GM23338 (cell line): ENCODE results near the gene GGCT. TPM values are rescaled to one million over a fixed set of nuclear protein-coding genes. Genes with fewer than 3 reads are reported as not detected.

Source experiments
- ATAC-seq: fragments of 200-7000 bp; cut with Tn5 transposase; 3 replicates; pipeline ENCODE4 v1.9.1; 2020
- DNase-seq: peaks from one replicate; pipeline ENCODE4 v3.0.0-alpha.2; 2015; ENCODE audit warnings: low spot score
- H2AFZ ChIP-seq: fragments of 200-600 bp; sonication (generic); 2 replicates; pipeline ENCODE4 v1.8.0; 2016; ENCODE audit warnings: antibody characterized with exemption, mild to moderate bottlenecking, moderate library complexity
- H3F3A ChIP-seq: fragments of 200-600 bp; sonication (generic); replicated peaks from 2 replicates; pipeline ENCODE4 v1.8.0; 2017; ENCODE audit warnings: antibody characterized with exemption, mixed run types, low read depth
- H3K27ac ChIP-seq: fragments of 200-600 bp; sonication (generic); 2 replicates; pipeline ENCODE4 v1.6.1; 2016; ENCODE audit warnings: low read depth
- H3K27me3 ChIP-seq: fragments of 200-600 bp; sonication (generic); 2 replicates; pipeline ENCODE4 v1.8.0; 2016; ENCODE audit warnings: mild to moderate bottlenecking, mixed run types, moderate library complexity; ENCODE audit not compliant: insufficient read depth
- H3K36me3 ChIP-seq: fragments of 200-600 bp; sonication (generic); 2 replicates; pipeline ENCODE4 v1.8.0; 2016; ENCODE audit warnings: mild to moderate bottlenecking; ENCODE audit not compliant: insufficient read depth
- H3K4me1 ChIP-seq: fragments of 200-600 bp; sonication (generic); 2 replicates; pipeline ENCODE4 v1.8.0; 2016; ENCODE audit warnings: mild to moderate bottlenecking, moderate library complexity; ENCODE audit not compliant: insufficient read depth
- H3K4me2 ChIP-seq: fragments of 200-600 bp; sonication (generic); 2 replicates; pipeline ENCODE4 v1.7.1; 2017; ENCODE audit warnings: mixed run types
- H3K4me3 ChIP-seq: fragments of 200-600 bp; sonication (generic); 2 replicates; pipeline ENCODE4 v1.6.1; 2016; ENCODE audit warnings: mixed run types
- H3K79me2 ChIP-seq: fragments of 200-600 bp; sonication (generic); replicated peaks from 2 replicates; pipeline ENCODE4 v1.8.0; 2017; ENCODE audit warnings: mild to moderate bottlenecking; ENCODE audit not compliant: insufficient read depth
- H3K9me2 ChIP-seq: fragments of 200-600 bp; sonication (generic); 2 replicates; pipeline ENCODE4 v1.8.0; 2017; ENCODE audit not compliant: insufficient read depth
- H4K20me1 ChIP-seq: fragments of 200-600 bp; sonication (generic); replicated peaks from 2 replicates; pipeline ENCODE4 v1.8.0; 2017; ENCODE audit warnings: mild to moderate bottlenecking; ENCODE audit not compliant: insufficient read depth
- H3K27ac Mint-ChIP-seq: 2 replicates; pipeline ENCODE4 v1.8.0; 2020; ENCODE audit warnings: inconsistent platforms, mild to moderate bottlenecking, moderate library complexity, mixed read lengths
- H3K27me3 Mint-ChIP-seq: 3 replicates; pipeline ENCODE4 v1.8.0; 2022; ENCODE audit warnings: low read depth, mild to moderate bottlenecking, moderate library complexity, mixed read lengths, inconsistent platforms; ENCODE audit not compliant: insufficient read depth, poor library complexity
- H3K36me3 Mint-ChIP-seq: 3 replicates; pipeline ENCODE4 v1.8.0; 2021; ENCODE audit warnings: low read depth, mild to moderate bottlenecking, inconsistent platforms, moderate library complexity, mixed read lengths
- H3K4me1 Mint-ChIP-seq: 3 replicates; pipeline ENCODE4 v1.8.0; 2020; ENCODE audit warnings: mild to moderate bottlenecking, inconsistent platforms, mixed read lengths
- H3K4me3 Mint-ChIP-seq: 3 replicates; pipeline ENCODE4 v1.8.0; 2021; ENCODE audit warnings: moderate library complexity, mild to moderate bottlenecking, inconsistent platforms, mixed read lengths
- H3K9me3 Mint-ChIP-seq: 3 replicates; pipeline ENCODE4 v1.8.0; 2020; ENCODE audit warnings: moderate library complexity, mild to moderate bottlenecking, inconsistent platforms, mixed read lengths
- CREB1 ChIP-seq: fragments of 250-450 bp; sonication (Bioruptor Pico); IDR thresholded peaks from 2 replicates; pipeline ENCODE4 v1.5.0; 2020; ENCODE audit warnings: low read depth, mild to moderate bottlenecking, moderate library complexity
- POLR2AphosphoS5 ChIP-seq: IDR thresholded peaks from 2 replicates; pipeline ENCODE4 v1.6.1; 2016; ENCODE audit warnings: antibody characterized with exemption, low read depth
- ZNF114 ChIP-seq: fragments of 250-450 bp; sonication (Bioruptor Pico); IDR thresholded peaks from 2 replicates; pipeline ENCODE4 v1.5.0; 2020; ENCODE audit warnings: mild to moderate bottlenecking, moderate library complexity
- long read RNA-seq: library from polyadenylated mRNA; unstranded; transcript quantifications from one replicate; pipeline ENCODE4 v2.0.0, GENCODE V29; 2020; ENCODE audit not compliant: unreplicated experiment
- polyA plus RNA-seq: library from polyadenylated mRNA; unstranded; fragments of >200 nt; fragmentation: Nextera tagmentation; extraction: Ambion mirVana; gene quantifications from 2 replicates; pipeline ENCODE4 v1.2.1, GENCODE V29; 2016
- total RNA-seq: library from RNA; depleted of rRNA; stranded (reverse); fragments of >200 nt; shearing (Covaris generic); gene quantifications from 2 replicates; pipeline ENCODE4 v1.2.3, GENCODE V29; 2014; rRNA removed
- TF ChIP-seq, protein P1 (sequence below): fragments of 250-450 bp; sonication (Bioruptor Pico); IDR thresholded peaks from 2 replicates; pipeline ENCODE4 v1.5.0; 2020; ENCODE audit warnings: mild to moderate bottlenecking, moderate library complexity
- TF ChIP-seq, protein P2 (sequence below), 2 experiments: fragments of 200-600 bp in 1 of 2; sonication (generic) in 1 of 2; conservative IDR thresholded peaks; 2 replicates each; pipeline versions ENCODE4 v1.5.1 to v1.6.1; 2016 to 2017; ENCODE audit warnings: antibody characterized with exemption in 2 of 2, low read depth in 2 of 2, mild to moderate bottlenecking in 2 of 2, moderate library complexity in 1 of 2

GGCT gene
- 104 and 113 TPM in 2 replicates for total RNA-seq
- 197 and 229 TPM in 2 replicates for polyA plus RNA-seq
- long read RNA-seq, transcript GGCT-207 (3 exons, 1,012 nt): minor isoform, 42 of 167 reads
- long read RNA-seq, transcript GGCT-202 (4 exons, 1,173 nt): major isoform, 99 of 167 reads
- long read RNA-seq, partial matches to known transcripts: 20 of 167 reads
- long read RNA-seq, other reads (novel, unspliced or antisense): 0 of 167 reads

DNA sequence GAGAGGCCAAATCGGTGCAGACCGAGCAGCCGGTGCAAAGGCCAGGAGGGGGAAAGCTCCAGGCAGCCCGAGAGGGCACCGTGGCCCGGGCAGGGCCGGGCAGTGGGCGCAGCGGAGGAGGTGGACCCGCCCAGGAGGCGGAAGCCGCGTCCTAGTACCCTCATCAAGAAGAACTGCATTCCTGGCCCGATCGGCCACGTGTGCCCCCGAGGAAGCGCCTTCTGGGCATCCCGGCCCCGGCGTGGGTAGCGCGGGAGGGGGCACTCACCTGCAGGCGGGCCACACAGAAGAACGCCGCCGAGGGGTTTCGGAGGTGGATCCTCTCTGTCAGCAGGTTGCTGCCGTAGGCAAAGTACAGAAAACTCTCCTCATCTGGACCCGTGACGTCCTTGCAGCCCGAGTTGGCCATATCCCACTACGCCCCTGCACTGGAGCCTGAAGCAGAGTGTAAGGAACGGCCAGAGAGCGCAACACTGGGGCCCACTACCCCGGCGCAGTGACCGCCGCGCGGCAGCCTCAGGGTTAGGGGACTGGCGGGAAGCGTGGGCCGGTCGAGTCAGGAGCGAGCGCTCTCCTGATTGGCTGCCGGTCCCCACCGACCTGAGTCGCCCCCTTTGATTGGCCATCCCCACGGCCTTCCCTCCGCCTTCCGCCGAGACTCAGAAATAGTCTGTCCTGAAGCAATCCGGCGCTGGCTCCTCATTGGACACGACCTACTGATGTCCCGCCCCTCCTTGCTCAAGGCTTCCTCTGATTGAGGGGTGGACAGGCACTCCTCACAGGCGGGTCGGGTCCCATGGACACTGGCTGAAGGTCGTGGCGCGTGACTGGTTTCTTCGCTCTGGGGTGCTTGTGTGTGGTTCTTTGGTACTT, at the start of gene GGCT:
Gene GGCT (minus strand): TSS at position 529 of the 873 bp plus-strand sequence. CDS start 120 bp downstream, at position 409.
- Mint-ChIP-seq H3K27me3 (peaks cover 15% of the 10 kb centered on the region), H3K4me3 (peak within 1 kb of the TSS; percentile 92), H3K36me3 (peaks cover 48% of the 10 kb centered on the region), H3K9me3 (peaks cover 28% of the 10 kb centered on the region), H3K4me1 (peaks cover 27% of the 10 kb centered on the region), H3K27ac (peak within 1 kb of the TSS; percentile 76)
- Histone ChIP-seq H3K27me3 (no peaks in the 10 kb centered on the region), H3K4me2 (peak within 1 kb of the TSS; percentile 100), H4K20me1 (peaks cover 19% of the 10 kb centered on the region), H3K4me1 (peaks cover 17% of the 10 kb centered on the region), H3K27ac (no peak within 1 kb of the TSS), H3F3A (no peaks in the 10 kb centered on the region), H2AFZ (peak within 1 kb of the TSS; percentile 92; the same call in 1 of the 2 replicates), H3K79me2 (peaks cover 49% of the 10 kb centered on the region), H3K9me2 (0 out of 2 replicates have a peak, but pooled peaks cover 6% of the 10 kb centered on the region), H3K36me3 (0 out of 2 replicates have a peak, but pooled peaks cover 4% of the 10 kb centered on the region), H3K4me3 (peak within 1 kb of the TSS; percentile 97)
- DNase-seq: peak; percentile 100
- peak; percentile 96 for ATAC-seq
- TF ChIP-seq, protein P1, sequence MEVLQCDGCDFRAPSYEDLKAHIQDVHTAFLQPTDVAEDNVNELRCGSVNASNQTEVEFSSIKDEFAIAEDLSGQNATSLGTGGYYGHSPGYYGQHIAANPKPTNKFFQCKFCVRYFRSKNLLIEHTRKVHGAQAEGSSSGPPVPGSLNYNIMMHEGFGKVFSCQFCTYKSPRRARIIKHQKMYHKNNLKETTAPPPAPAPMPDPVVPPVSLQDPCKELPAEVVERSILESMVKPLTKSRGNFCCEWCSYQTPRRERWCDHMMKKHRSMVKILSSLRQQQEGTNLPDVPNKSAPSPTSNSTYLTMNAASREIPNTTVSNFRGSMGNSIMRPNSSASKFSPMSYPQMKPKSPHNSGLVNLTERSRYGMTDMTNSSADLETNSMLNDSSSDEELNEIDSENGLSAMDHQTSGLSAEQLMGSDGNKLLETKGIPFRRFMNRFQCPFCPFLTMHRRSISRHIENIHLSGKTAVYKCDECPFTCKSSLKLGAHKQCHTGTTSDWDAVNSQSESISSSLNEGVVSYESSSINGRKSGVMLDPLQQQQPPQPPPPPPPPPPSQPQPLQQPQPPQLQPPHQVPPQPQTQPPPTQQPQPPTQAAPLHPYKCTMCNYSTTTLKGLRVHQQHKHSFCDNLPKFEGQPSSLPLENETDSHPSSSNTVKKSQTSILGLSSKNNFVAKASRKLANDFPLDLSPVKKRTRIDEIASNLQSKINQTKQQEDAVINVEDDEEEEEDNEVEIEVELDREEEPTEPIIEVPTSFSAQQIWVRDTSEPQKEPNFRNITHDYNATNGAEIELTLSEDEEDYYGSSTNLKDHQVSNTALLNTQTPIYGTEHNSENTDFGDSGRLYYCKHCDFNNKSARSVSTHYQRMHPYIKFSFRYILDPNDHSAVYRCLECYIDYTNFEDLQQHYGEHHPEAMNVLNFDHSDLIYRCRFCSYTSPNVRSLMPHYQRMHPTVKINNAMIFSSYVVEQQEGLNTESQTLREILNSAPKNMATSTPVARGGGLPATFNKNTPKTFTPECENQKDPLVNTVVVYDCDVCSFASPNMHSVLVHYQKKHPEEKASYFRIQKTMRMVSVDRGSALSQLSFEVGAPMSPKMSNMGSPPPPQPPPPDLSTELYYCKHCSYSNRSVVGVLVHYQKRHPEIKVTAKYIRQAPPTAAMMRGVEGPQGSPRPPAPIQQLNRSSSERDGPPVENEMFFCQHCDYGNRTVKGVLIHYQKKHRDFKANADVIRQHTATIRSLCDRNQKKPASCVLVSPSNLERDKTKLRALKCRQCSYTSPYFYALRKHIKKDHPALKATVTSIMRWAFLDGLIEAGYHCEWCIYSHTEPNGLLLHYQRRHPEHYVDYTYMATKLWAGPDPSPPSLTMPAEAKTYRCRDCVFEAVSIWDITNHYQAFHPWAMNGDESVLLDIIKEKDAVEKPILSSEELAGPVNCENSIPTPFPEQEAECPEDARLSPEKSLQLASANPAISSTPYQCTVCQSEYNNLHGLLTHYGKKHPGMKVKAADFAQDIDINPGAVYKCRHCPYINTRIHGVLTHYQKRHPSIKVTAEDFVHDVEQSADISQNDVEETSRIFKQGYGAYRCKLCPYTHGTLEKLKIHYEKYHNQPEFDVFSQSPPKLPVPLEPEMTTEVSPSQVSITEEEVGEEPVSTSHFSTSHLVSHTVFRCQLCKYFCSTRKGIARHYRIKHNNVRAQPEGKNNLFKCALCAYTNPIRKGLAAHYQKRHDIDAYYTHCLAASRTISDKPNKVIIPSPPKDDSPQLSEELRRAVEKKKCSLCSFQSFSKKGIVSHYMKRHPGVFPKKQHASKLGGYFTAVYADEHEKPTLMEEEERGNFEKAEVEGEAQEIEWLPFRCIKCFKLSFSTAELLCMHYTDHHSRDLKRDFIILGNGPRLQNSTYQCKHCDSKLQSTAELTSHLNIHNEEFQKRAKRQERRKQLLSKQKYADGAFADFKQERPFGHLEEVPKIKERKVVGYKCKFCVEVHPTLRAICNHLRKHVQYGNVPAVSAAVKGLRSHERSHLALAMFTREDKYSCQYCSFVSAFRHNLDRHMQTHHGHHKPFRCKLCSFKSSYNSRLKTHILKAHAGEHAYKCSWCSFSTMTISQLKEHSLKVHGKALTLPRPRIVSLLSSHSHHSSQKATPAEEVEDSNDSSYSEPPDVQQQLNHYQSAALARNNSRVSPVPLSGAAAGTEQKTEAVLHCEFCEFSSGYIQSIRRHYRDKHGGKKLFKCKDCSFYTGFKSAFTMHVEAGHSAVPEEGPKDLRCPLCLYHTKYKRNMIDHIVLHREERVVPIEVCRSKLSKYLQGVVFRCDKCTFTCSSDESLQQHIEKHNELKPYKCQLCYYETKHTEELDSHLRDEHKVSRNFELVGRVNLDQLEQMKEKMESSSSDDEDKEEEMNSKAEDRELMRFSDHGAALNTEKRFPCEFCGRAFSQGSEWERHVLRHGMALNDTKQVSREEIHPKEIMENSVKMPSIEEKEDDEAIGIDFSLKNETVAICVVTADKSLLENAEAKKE (CRISPR knock-in tag): no peak
- TF ChIP-seq, protein P2, sequence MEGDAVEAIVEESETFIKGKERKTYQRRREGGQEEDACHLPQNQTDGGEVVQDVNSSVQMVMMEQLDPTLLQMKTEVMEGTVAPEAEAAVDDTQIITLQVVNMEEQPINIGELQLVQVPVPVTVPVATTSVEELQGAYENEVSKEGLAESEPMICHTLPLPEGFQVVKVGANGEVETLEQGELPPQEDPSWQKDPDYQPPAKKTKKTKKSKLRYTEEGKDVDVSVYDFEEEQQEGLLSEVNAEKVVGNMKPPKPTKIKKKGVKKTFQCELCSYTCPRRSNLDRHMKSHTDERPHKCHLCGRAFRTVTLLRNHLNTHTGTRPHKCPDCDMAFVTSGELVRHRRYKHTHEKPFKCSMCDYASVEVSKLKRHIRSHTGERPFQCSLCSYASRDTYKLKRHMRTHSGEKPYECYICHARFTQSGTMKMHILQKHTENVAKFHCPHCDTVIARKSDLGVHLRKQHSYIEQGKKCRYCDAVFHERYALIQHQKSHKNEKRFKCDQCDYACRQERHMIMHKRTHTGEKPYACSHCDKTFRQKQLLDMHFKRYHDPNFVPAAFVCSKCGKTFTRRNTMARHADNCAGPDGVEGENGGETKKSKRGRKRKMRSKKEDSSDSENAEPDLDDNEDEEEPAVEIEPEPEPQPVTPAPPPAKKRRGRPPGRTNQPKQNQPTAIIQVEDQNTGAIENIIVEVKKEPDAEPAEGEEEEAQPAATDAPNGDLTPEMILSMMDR (conservative IDR thresholded peaks at IDR 0.05; ENCODE audit: low read depth in 2 of 2): no peak
- peak; percentile 61; the same call in 1 of the 2 replicates for TF ChIP-seq CREB1 (CRISPR knock-in tag)
- peak; percentile 99 for TF ChIP-seq POLR2AphosphoS5
- no peak for TF ChIP-seq ZNF114 (CRISPR knock-in tag)
